ENCODE results near the gene C1QB.
A peak's percentile ranks its signal among the peaks of the same experiment; 100 is the strongest.

The C1QB gene

GRCh38 chr1:22708777-22709176 is 55.7 kb downstream of the C1QB start:
- no peak for TF ChIP-seq CTCF (IDR thresholded peaks at IDR 0.05; ENCODE audit: low read depth, low read length)
- no peak for DNase-seq (ENCODE audit: low read depth, low spot score)
- in situ Hi-C loops (cut with HindIII; ENCODE audit: low sequenced_read_pairs) = loop anchor here (25.0 kb wide), 1 partner anchor 179 kb away; no protein-coding TSS in a partner anchor
- H3K4me3 ChIP-seq (ENCODE audit: low read depth, low read length) = no peak overlapping the region

DNA sequence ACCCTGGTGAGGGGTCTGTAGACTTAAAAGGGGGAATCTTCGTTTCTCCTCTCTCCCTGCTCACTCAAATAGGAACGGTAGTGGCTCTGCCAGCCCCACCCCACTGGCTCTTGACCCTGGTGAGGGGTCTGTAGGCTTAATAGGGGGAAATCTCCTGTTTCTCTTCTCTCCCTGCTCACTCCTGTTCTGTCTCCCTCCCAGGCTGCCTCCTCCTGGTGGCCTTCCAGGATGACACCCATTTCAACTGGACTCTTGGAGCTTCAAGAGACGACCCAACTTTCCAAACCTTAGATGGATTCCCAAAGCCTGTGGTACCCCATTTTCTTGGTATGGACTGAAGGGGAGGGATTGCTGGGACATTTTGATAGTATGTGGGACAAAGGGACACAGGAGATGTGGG is 56.2 kb downstream of the C1QB start:
- peak; percentile 40 for TF ChIP-seq CTCF (IDR thresholded peaks at IDR 0.05; ENCODE audit: low read depth, low read length)
- DNase-seq (ENCODE audit: low read depth, low spot score) = no peak
- in situ Hi-C loops (cut with HindIII; ENCODE audit: low sequenced_read_pairs) = loop anchor here (25.0 kb wide), 1 partner anchor 178 kb away; no protein-coding TSS in a partner anchor
- H3K4me3 ChIP-seq (ENCODE audit: low read depth, low read length) = no peak overlapping the region

DNA sequence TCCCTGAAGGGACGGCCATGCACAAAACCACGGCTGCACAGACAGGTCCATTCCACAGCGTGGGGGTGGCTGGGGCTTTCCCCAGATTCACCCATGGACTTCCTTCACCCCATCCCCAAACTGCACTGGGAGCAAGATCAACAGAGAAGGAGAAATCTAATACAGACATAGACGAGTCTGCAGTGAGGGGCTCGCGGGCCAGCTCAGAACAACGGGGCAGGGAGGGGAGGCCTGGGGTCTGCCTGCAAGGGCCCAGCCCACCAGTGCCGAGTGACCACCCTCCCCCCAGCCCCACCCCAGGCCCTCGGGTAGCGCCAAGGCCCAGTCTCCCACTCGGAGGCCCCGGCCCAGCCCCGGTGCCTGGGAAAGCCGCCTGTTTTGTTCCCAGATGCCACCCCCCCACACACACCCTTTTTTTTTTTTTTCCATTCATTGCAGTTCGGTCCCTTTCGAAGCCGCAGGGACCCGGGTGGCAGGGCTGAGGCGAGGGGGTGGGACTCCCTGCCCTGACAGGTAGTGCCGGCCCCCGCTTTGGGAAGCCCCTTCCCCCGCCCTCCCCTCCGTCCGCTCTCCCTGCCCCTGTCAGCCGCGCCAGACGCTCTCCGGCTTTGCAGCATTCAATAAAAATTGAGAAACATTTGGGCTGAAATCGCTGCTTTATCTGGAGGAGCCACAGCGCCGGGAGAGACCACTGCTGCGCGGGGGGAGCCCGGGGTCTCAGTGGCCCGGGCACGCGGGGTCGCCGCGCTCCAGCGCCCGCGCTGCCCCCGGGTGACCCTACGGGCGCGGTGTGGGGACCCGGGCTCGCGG is 57.1 kb downstream of the C1QB start:
- TF ChIP-seq CTCF (IDR thresholded peaks at IDR 0.05; ENCODE audit: low read depth, low read length) = no peak
- in situ Hi-C loops (cut with HindIII; ENCODE audit: low sequenced_read_pairs) = loop anchor here (25.0 kb wide), 1 partner anchor 177 kb away; no protein-coding TSS in a partner anchor
- peak; percentile 59 for DNase-seq (ENCODE audit: low read depth, low spot score)

DNA sequence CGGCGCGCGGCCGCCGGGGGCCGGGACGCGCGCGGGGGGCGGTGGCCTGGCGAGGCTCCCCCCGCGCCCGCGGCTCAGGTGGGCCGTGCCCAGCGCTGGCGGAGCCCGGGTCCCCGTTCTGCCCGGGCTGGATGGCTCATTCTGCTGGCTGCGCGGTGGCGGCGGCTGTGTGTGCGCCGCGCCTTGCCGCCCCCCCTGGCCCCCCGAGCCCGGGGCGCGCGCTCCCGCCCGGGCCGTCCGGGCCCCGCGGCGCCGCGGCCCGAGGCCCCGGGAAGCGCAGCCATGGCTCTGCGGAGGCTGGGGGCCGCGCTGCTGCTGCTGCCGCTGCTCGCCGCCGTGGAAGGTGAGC is 57.6 kb downstream of the C1QB start, which contains the start of gene EPHB2:
Gene EPHB2, plus strand, starts transcription at position 139 of the 349 bp plus-strand sequence. Its CDS starts 144 bp downstream, at position 283.
- no peak for TF ChIP-seq CTCF (IDR thresholded peaks at IDR 0.05; ENCODE audit: low read depth, low read length)
- in situ Hi-C loops (cut with HindIII; ENCODE audit: low sequenced_read_pairs) = loop anchor here (25.0 kb wide), 1 partner anchor 177 kb away; no protein-coding TSS in a partner anchor
- no peak for DNase-seq (ENCODE audit: low read depth, low spot score)
- peak within 1 kb of the TSS; percentile 58 for H3K4me3 ChIP-seq (ENCODE audit: low read depth, low read length)

More for the DNA sequence above, 57.1 kb downstream of the C1QB start:
- peak overlapping the region; percentile 39 for H3K4me3 ChIP-seq (ENCODE audit: low read depth, low read length)

- H3K4me3 ChIP-seq (ENCODE audit: low read depth, low read length) = peak overlapping the region; percentile 58
- no peak for DNase-seq (ENCODE audit: low read depth, low spot score)
- in situ Hi-C loops (cut with HindIII; ENCODE audit: low sequenced_read_pairs) = loop anchor here (25.0 kb wide), 1 partner anchor 176 kb away; no protein-coding TSS in a partner anchor
- TF ChIP-seq CTCF (IDR thresholded peaks at IDR 0.05; ENCODE audit: low read depth, low read length) = no peak
Measured at GRCh38 chr1:22711071-22711470, 58.0 kb downstream of the C1QB start.

Data from astrocyte of the spinal cord (primary cell).